B cell (primary cell): ENCODE measurements around the gene SGPL1. TPM values are rescaled to one million over a fixed set of nuclear protein-coding genes. Genes with fewer than 3 reads are reported as not detected.

Experiments used
- ATAC-seq: fragments of 200-7000 bp; cut with Tn5 transposase; one replicate; pipeline ENCODE4 v1.10.0; 2021; ENCODE audit warnings: low read depth, mild to moderate bottlenecking, moderate number of reproducible peaks, moderate library complexity
- CTCF ChIA-PET: fragments of 350-600 bp; sonication (Branson Sonifier 250); formaldehyde crosslinking; loops from one replicate; lab custom pipeline; 2021; ENCODE audit warnings: antibody characterized with exemption, inconsistent platforms; lab: Charles Lee
- POLR2A ChIA-PET: fragments of 350-600 bp; sonication (Branson Sonifier 250); formaldehyde crosslinking; loops from one replicate; lab custom pipeline; 2021; ENCODE audit warnings: antibody characterized with exemption; lab: Charles Lee
- DNase-seq: peaks from one replicate; pipeline ENCODE4 v3.0.0; 2013
- H2AFZ ChIP-seq: 2 replicates; pipeline ENCODE4 v1.6.1; 2012; ENCODE audit warnings: mild to moderate bottlenecking, low read depth, low read length; ENCODE audit not compliant: insufficient read depth, poor library complexity, severe bottlenecking
- H3K27ac ChIP-seq, 2 donors: 1 replicate in 1 of 2; 2 replicates in 1 of 2; pipeline ENCODE4 v1.5.1; 2012 to 2013; ENCODE audit warnings: low read length in 2 of 2, mild to moderate bottlenecking in 2 of 2, moderate library complexity in 1 of 2
- H3K27me3 ChIP-seq, 4 experiments: fragments of 200-600 bp in 1 of 4; sonication (generic) in 1 of 4; replicated peaks in 1 of 4; 1 replicate in 2 of 4; 2 replicates in 2 of 4; pipeline versions ENCODE4 v1.6.1 to v1.7.0; 2013 to 2016; ENCODE audit warnings: low read length in 3 of 4, mild to moderate bottlenecking in 2 of 4, mixed read lengths in 1 of 4, moderate library complexity in 1 of 4; ENCODE audit not compliant: insufficient read depth in 4 of 4, control insufficient read depth in 3 of 4; ENCODE audit errors: control extremely low read depth in 1 of 4
- H3K36me3 ChIP-seq, 2 experiments: replicated peaks in 1 of 2; 1 replicate in 1 of 2; 2 replicates in 1 of 2; pipeline versions ENCODE4 v1.6.1 to v1.7.1; 2013; ENCODE audit warnings: low read length in 1 of 2; ENCODE audit not compliant: insufficient read depth in 2 of 2, control insufficient read depth in 1 of 2; ENCODE audit errors: control extremely low read depth in 1 of 2, extremely low read depth in 1 of 2
- H3K4me1 ChIP-seq, 2 donors: fragments of 200-600 bp in 1 of 2; sonication (generic) in 1 of 2; 1 replicate in 1 of 2; 2 replicates in 1 of 2; pipeline versions ENCODE4 v1.5.1 to v1.6.1; 2013 to 2017; ENCODE audit warnings: low read length in 2 of 2; ENCODE audit not compliant: control insufficient read depth in 2 of 2, insufficient read depth in 2 of 2
- H3K4me2 ChIP-seq: replicated peaks from 2 replicates; pipeline ENCODE3; 2012; ENCODE audit warnings: mild to moderate bottlenecking, low read depth, low read length; ENCODE audit not compliant: poor library complexity, severe bottlenecking
- H3K4me3 ChIP-seq, 5 experiments: fragments of 200-600 bp in 1 of 5; sonication (generic) in 1 of 5; 1 replicate in 3 of 5; 2 replicates in 2 of 5; pipeline versions ENCODE4 v1.5.1 to v1.7.0; 2011 to 2016; ENCODE audit warnings: low read length in 4 of 5, mild to moderate bottlenecking in 4 of 5, low read depth in 2 of 5, control low read depth in 1 of 5, moderate library complexity in 1 of 5; ENCODE audit not compliant: insufficient read depth in 1 of 5; ENCODE audit errors: control extremely low read depth in 1 of 5, extremely low read depth in 1 of 5
- H3K79me2 ChIP-seq: fragments of 200-600 bp; sonication (generic); one replicate; pipeline ENCODE4 v1.6.0; 2016; ENCODE audit warnings: low read length; ENCODE audit not compliant: control insufficient read depth, insufficient read depth
- H3K9ac ChIP-seq: fragments of 200-600 bp; sonication (generic); 2 replicates; pipeline ENCODE4 v1.6.1; 2017; ENCODE audit warnings: mild to moderate bottlenecking, low read length, moderate library complexity
- H3K9me3 ChIP-seq, 3 donors: one replicate each; pipeline versions ENCODE4 v1.6.1 to v1.7.1; 2013; ENCODE audit warnings: low read length in 2 of 3; ENCODE audit not compliant: control insufficient read depth in 2 of 3, insufficient read depth in 1 of 3; ENCODE audit errors: control extremely low read depth in 1 of 3
- H4K20me1 ChIP-seq: 2 replicates; pipeline ENCODE4 v1.6.0; 2012; ENCODE audit warnings: mild to moderate bottlenecking, low read length; ENCODE audit not compliant: insufficient read depth, control insufficient read depth, poor library complexity, severe bottlenecking
- H3K27ac Mint-ChIP-seq: one replicate; pipeline ENCODE4 v1.8.0; 2021; ENCODE audit warnings: mixed read lengths
- H3K27me3 Mint-ChIP-seq: one replicate; pipeline ENCODE4 v1.8.0; 2021; ENCODE audit warnings: mixed read lengths
- H3K4me1 Mint-ChIP-seq: one replicate; pipeline ENCODE4 v1.8.0; 2021; ENCODE audit warnings: mixed read lengths
- H3K4me3 Mint-ChIP-seq: one replicate; pipeline ENCODE4 v1.8.0; 2021; ENCODE audit warnings: mixed read lengths
- H3K9me3 Mint-ChIP-seq: one replicate; pipeline ENCODE4 v1.8.0; 2022; ENCODE audit warnings: mixed read lengths; ENCODE audit not compliant: insufficient read depth
- EZH2 ChIP-seq: IDR thresholded peaks from 2 replicates; pipeline ENCODE4 v1.6.1; 2012; ENCODE audit warnings: borderline replicate concordance, low read depth, mild to moderate bottlenecking, moderate library complexity, low read length; ENCODE audit not compliant: insufficient read depth, poor library complexity, severe bottlenecking
- WGBS: methylation state at CpG from one replicate; pipeline ENCODE4 v1.1.5; 2013; ENCODE audit warnings: missing lambda C conversion rate; ENCODE audit not compliant: insufficient coverage; 5-methylcytosine and 5-hydroxymethylcytosine counted together
- intact Hi-C: fragments of 100-400 bp; cut with micrococcal nuclease; formaldehyde crosslinking; loops from one replicate; pipeline ENCODE4 v1.10.0; 2022
- polyA plus RNA-seq: library from polyadenylated mRNA; depleted of rRNA; stranded (reverse); fragments of >200 nt; gene quantifications from 2 replicates; pipeline ENCODE4 v1.2.3, GENCODE V29; 2012
- total RNA-seq, 2 donors: library from RNA; stranded (reverse); fragments of 120-200 nt in 1 of 2; gene quantifications; 1 replicate in 1 of 2; 2 replicates in 1 of 2; pipeline versions ENCODE4 v1.2.3 to v1.2.4, GENCODE V29; 2013 to 2022
- TF ChIP-seq, protein P1 (sequence below): fragments of 200-600 bp; IDR thresholded peaks from one replicate; pipeline ENCODE4 v1.8.0; 2022; ENCODE audit warnings: antibody characterized with exemption, mild to moderate bottlenecking

SGPL1 gene
- total and polyA plus RNA-seq, 2 donors (not counting 1 experiment from before 2014, with no cell fraction given): 9.1 to 46.2 TPM

DNA sequence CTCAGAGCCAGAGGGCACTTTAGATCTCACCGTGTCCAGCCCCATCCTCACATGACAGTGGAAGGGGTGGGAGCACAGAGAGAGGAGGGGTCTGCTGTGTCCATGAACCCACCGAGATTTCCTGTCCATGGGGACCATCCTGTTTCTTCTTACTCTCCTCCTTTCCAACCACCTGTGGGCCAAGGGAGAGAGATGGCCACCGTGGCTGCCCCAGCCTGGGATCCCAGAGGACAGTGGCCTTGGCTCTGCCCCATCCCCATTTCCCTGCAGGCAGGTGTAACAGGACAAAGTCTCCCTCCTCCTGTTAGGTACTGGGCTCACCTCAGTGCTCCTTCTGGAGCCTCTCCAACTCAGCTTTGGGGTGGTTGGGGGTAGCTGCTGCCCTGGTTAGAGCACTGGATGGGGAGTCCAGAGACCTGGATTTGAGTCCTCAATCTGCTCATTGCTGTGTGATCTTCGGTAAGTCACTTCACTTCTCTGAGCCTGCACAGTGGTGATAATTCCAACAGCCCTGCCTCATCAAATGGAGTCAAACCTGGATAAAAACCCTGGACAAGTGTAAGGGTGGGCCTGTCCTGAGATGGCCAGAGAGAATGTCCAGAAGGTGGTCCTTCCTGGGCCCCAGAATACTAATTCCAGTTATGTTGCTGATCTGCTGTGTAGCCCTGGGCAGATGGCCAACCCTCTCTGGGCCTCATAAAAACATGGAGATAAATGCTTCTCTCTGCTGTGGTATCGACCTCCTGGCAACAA, 90.5 kb downstream of the SGPL1 start:
- Histone ChIP-seq H4K20me1 (no peaks in the 10 kb centered on the region), H2AFZ (no peak overlapping the region), H3K9me3 (no peaks in the 10 kb centered on the region), H3K27ac (no peak overlapping the region), H3K4me1 (no peaks in the 10 kb centered on the region), H3K4me2 (no peak overlapping the region), H3K4me3 (no peak overlapping the region), H3K27me3 (peaks cover 0 to 12% (median 0%) of the 10 kb centered on the region in 4 experiments), H3K9ac (no peak overlapping the region), H3K79me2 (no peaks in the 10 kb centered on the region), H3K36me3 (no peaks in the 10 kb centered on the region)
- WGBS: 89% methylated on average over 2 of the region's 5 CpGs
- POLR2A ChIA-PET: no interaction called here
- intact Hi-C loops: no loop called here
- Mint-ChIP-seq H3K9me3 (no peaks in the 10 kb centered on the region), H3K27me3 (peaks cover 20% of the 10 kb centered on the region), H3K27ac (no peak overlapping the region), H3K4me1 (no peaks in the 10 kb centered on the region), H3K4me3 (no peak overlapping the region)
- CTCF ChIA-PET: no interaction called here
- no peak for DNase-seq
- no peak for ATAC-seq
- TF ChIP-seq EZH2: no peak
- TF ChIP-seq, protein P1, sequence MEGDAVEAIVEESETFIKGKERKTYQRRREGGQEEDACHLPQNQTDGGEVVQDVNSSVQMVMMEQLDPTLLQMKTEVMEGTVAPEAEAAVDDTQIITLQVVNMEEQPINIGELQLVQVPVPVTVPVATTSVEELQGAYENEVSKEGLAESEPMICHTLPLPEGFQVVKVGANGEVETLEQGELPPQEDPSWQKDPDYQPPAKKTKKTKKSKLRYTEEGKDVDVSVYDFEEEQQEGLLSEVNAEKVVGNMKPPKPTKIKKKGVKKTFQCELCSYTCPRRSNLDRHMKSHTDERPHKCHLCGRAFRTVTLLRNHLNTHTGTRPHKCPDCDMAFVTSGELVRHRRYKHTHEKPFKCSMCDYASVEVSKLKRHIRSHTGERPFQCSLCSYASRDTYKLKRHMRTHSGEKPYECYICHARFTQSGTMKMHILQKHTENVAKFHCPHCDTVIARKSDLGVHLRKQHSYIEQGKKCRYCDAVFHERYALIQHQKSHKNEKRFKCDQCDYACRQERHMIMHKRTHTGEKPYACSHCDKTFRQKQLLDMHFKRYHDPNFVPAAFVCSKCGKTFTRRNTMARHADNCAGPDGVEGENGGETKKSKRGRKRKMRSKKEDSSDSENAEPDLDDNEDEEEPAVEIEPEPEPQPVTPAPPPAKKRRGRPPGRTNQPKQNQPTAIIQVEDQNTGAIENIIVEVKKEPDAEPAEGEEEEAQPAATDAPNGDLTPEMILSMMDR: no peak

DNA sequence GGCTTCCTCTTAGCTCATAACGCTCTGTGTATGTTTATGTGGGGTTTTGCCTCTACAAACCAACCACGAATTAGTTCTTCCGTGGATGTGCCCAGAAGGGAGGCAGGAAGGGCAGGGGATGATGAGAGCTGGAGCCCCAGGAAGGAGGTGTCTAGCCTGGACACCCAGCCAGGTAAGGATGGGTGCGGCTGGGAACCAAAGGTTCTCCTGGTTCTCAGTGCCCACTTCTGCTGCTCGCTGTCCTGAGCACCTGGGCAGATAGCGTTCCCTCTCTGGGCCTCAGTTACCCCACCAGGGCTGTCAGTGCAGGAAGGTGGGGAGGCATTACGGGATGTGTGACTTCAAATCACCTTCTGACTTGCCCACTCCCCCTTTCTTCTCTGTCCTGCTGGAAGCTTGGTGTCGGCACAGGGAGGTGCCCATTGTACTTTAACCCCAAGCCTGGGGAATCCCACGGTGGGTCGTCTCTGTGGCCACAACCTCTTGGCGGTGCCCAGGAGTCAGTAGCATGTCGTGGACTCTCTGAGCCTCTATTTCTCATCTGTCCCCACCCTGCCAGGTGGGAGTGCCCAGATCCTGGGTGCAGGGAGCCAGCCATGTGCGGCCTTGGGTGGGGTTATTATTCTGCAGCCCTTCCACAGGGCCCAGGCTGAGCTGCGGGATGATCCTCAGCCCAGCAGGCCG, 91.3 kb downstream of the SGPL1 start:
- Mint-ChIP-seq H3K27ac (no peak overlapping the region), H3K27me3 (peaks cover 20% of the 10 kb centered on the region), H3K4me3 (no peak overlapping the region), H3K4me1 (no peaks in the 10 kb centered on the region), H3K9me3 (no peaks in the 10 kb centered on the region)
- no peaks in the 10 kb centered on the region for H3K36me3 ChIP-seq
- H4K20me1 ChIP-seq: no peaks in the 10 kb centered on the region
- DNase-seq: no peak
- no peaks in the 10 kb centered on the region for H3K4me1 ChIP-seq
- WGBS: 91% methylated on average over 13 of the region's 15 CpGs
- H3K27ac ChIP-seq: no peak overlapping the region
- ChIA-PET POLR2A (no interaction called here), CTCF (no interaction called here)
- TF ChIP-seq EZH2: no peak
- TF ChIP-seq, protein P1: no peak
- H3K4me3 ChIP-seq: no peak overlapping the region
- H3K9ac ChIP-seq: no peak overlapping the region
- H3K9me3 ChIP-seq: peaks cover 0 to 3% (median 0%) of the 10 kb centered on the region in 3 donors
- no peak overlapping the region for H3K4me2 ChIP-seq
- no peak for ATAC-seq
- intact Hi-C loops: no loop called here
- no peak overlapping the region for H2AFZ ChIP-seq
- H3K79me2 ChIP-seq: no peaks in the 10 kb centered on the region
- peaks cover 0 to 12% (median 0%) of the 10 kb centered on the region in 4 experiments for H3K27me3 ChIP-seq
